HEK293T (cell line): ENCODE results near the gene SRM.

Experiments
- ARNT ChIP-seq: fragments of 450-650 bp; IDR thresholded peaks from 2 replicates; pipeline ENCODE4 v1.6.1; 2017; ENCODE audit warnings: mild to moderate bottlenecking
- CTBP1 ChIP-seq: fragments of 450-650 bp; IDR thresholded peaks from 2 replicates; pipeline ENCODE4 v1.6.1; 2016; ENCODE audit warnings: borderline replicate concordance
- ELF4 ChIP-seq: fragments of 450-650 bp; IDR thresholded peaks from 2 replicates; pipeline ENCODE4 v1.6.1; 2017; ENCODE audit warnings: antibody characterized with exemption
- FOXK2 ChIP-seq: fragments of 450-650 bp; IDR thresholded peaks from 2 replicates; pipeline ENCODE4 v1.6.1; 2016; ENCODE audit warnings: mild to moderate bottlenecking
- FOXM1 ChIP-seq: fragments of 450-650 bp; IDR thresholded peaks from 2 replicates; pipeline ENCODE4 v1.6.1; 2017; ENCODE audit warnings: mild to moderate bottlenecking, borderline replicate concordance
- LEF1 ChIP-seq: fragments of 450-650 bp; IDR thresholded peaks from 2 replicates; pipeline ENCODE4 v1.6.1; 2017; ENCODE audit warnings: mild to moderate bottlenecking, borderline replicate concordance
- PKNOX1 ChIP-seq: fragments of 450-650 bp; IDR thresholded peaks from 2 replicates; pipeline ENCODE4 v1.6.1; 2016
- SP1 ChIP-seq: fragments of 450-650 bp; IDR thresholded peaks from 2 replicates; pipeline ENCODE4 v1.6.1; 2017
- TARDBP ChIP-seq: fragments of 450-650 bp; IDR thresholded peaks from 2 replicates; pipeline ENCODE4 v1.6.1; 2016

- no peak for TF ChIP-seq SP1
- TF ChIP-seq LEF1, result no peak
- no peak for TF ChIP-seq FOXK2
- TF ChIP-seq CTBP1, result no peak
- TF ChIP-seq ARNT, result no peak
- TF ChIP-seq TARDBP, result no peak
- no peak for TF ChIP-seq FOXM1
- no peak for TF ChIP-seq ELF4
- TF ChIP-seq PKNOX1, result no peak
Observed at GRCh38 chr1:11051781-11052511, 7.9 kb downstream of the SRM start.
